ENCODE results near the gene MACROD2.

MACROD2 gene

GRCh38 chr20:14375416-14375985, 380.2 kb downstream of the MACROD2 start:
- no peak for TF ChIP-seq CTCF (IDR thresholded peaks at IDR 0.05; ENCODE audit: extremely low read depth, missing control alignments)
- no peak for DNase-seq (ENCODE audit: low spot score)

- TF ChIP-seq CTCF (IDR thresholded peaks at IDR 0.05; ENCODE audit: extremely low read depth, missing control alignments), result no peak
- DNase-seq (ENCODE audit: low spot score), result no peak
These were observed 383.0 kb downstream of the MACROD2 start for GRCh38 chr20:14378326-14378725.

GRCh38 chr20:14383335-14383734, 388.0 kb downstream of the MACROD2 start:
- no peak for DNase-seq (ENCODE audit: low spot score)

GRCh38 chr20:14384416-14385175, 389.3 kb downstream of the MACROD2 start:
- TF ChIP-seq CTCF (IDR thresholded peaks at IDR 0.05; ENCODE audit: extremely low read depth, missing control alignments), result no peak
- no peak for DNase-seq (ENCODE audit: low spot score)

More at GRCh38 chr20:14383335-14383734, 388.0 kb downstream of the MACROD2 start:
- no peak for TF ChIP-seq CTCF (IDR thresholded peaks at IDR 0.05; ENCODE audit: extremely low read depth, missing control alignments)

GRCh38 chr20:14385176-14385740, 389.9 kb downstream of the MACROD2 start:
- no peak for TF ChIP-seq CTCF (IDR thresholded peaks at IDR 0.05; ENCODE audit: extremely low read depth, missing control alignments)
- no peak for DNase-seq (ENCODE audit: low spot score)

GRCh38 chr20:14386726-14387125, 391.4 kb downstream of the MACROD2 start:
- TF ChIP-seq CTCF (IDR thresholded peaks at IDR 0.05; ENCODE audit: extremely low read depth, missing control alignments), result no peak
- DNase-seq (ENCODE audit: low spot score), result no peak

GRCh38 chr20:14401479-14402138, 406.3 kb downstream of the MACROD2 start:
- DNase-seq (ENCODE audit: low spot score), result no peak
- TF ChIP-seq CTCF (IDR thresholded peaks at IDR 0.05; ENCODE audit: extremely low read depth, missing control alignments), result no peak
